Heart right ventricle (tissue), 16 donors: ENCODE results near the gene SLC6A9. TPM values are rescaled to one million over a fixed set of nuclear protein-coding genes. Genes with fewer than 3 reads are reported as not detected.

Experiments used
- ATAC-seq, 8 donors: fragments of 200-7000 bp; cut with Tn5 transposase; one replicate each; pipeline ENCODE4 v1.9.1; 2020; ENCODE audit warnings: mild to moderate bottlenecking in 8 of 8, moderate library complexity in 8 of 8, moderate number of reproducible peaks in 1 of 8
- DNase-seq, 2 donors: peaks; one replicate each; pipeline ENCODE4 v3.0.0-alpha.2; 2020
- H3K27ac ChIP-seq, 10 donors: fragments of 200-600 bp; sonication (generic) in 2 of 10; one replicate each; pipeline versions ENCODE4 v1.5.0 to v1.8.0; 2020 to 2022; ENCODE audit warnings: mild to moderate bottlenecking in 3 of 10
- H3K27me3 ChIP-seq, 7 donors: fragments of 200-600 bp; one replicate each; pipeline ENCODE4 v1.8.0; 2021 to 2022; ENCODE audit warnings: mild to moderate bottlenecking in 2 of 7
- H3K36me3 ChIP-seq, 9 donors: fragments of 200-600 bp; sonication (generic) in 1 of 9; one replicate each; pipeline versions ENCODE4 v1.5.0 to v1.8.0; 2020 to 2022; ENCODE audit warnings: mild to moderate bottlenecking in 2 of 9
- H3K4me1 ChIP-seq, 9 donors: fragments of 200-600 bp; sonication (generic) in 1 of 9; one replicate each; pipeline versions ENCODE4 v1.5.0 to v1.8.0; 2020 to 2022; ENCODE audit warnings: mild to moderate bottlenecking in 4 of 9
- H3K4me3 ChIP-seq, 10 donors: fragments of 200-600 bp; sonication (generic) in 2 of 10; one replicate each; pipeline versions ENCODE4 v1.5.0 to v1.8.0; 2020 to 2022; ENCODE audit warnings: mild to moderate bottlenecking in 7 of 10, moderate library complexity in 2 of 10
- H3K9me3 ChIP-seq, 11 donors: fragments of 200-600 bp in 10 of 11; sonication (generic) in 2 of 11; one replicate each; pipeline versions ENCODE4 v1.5.0 to v1.8.0; 2013 to 2022; ENCODE audit warnings: mild to moderate bottlenecking in 2 of 11, control low read depth in 1 of 11, moderate library complexity in 1 of 11
- WGBS, 2 donors: extraction: QIAGEN DNeasy Blood & Tissue Kit; methylation state at CpG; one replicate each; pipeline ENCODE4 v1.1.7; 2013; ENCODE audit warnings: inconsistent platforms in 1 of 2; 5-methylcytosine and 5-hydroxymethylcytosine counted together
- intact Hi-C, 10 donors: fragments of 100-400 bp; cut with DNase I; formaldehyde crosslinking; loops; one replicate each; pipeline versions ENCODE4 v1.11.1 to v1.14.2; 2022
- polyA plus RNA-seq, 2 donors: library from polyadenylated mRNA; stranded (reverse); fragments of 200-250 nt; gene quantifications; one replicate each; pipeline ENCODE4 v1.2.3, GENCODE V29; 2013
- total RNA-seq, 10 donors: library from RNA; stranded (reverse); fragmentation: NEBNext Ultra II Directional in 3 of 10; extraction: Animal tissue kit (Norgen Biotek cat#: 25700) in 3 of 10; gene quantifications; one replicate each; pipeline versions ENCODE4 v1.2.1 to v1.2.4, GENCODE V29; 2021 to 2023
- TF ChIP-seq, protein P1 (sequence below), 9 donors: fragments of 200-600 bp; sonication (generic) in 2 of 9; IDR thresholded peaks; one replicate each; pipeline versions ENCODE4 v1.5.0 to v1.8.0; 2021 to 2022; ENCODE audit warnings: antibody characterized with exemption in 9 of 9, mild to moderate bottlenecking in 5 of 9, moderate library complexity in 1 of 9
- donor health status: Arrhythmogenic right ventricular cardiomyopathy.
- donor health status: ischemic (EF 13 %, LVEDD 7.1; RV severe dilation, severe dysfunction).
- donor health status: healthy with polysubstance abuse.
- donor health status: DM: no; HTN: yes; CAD: no.
- donor health status: DM: no; HTN: no; CAD: no.
- donor health status: ischemic (EF 25% LVEDD 6.9; RV normal size, moderate dysfunction).
- donor health status: ischemic (EF 25% LVEDD 5.7; RV mildly dilated, moderate dysfunction).
- donor health status: healthy.
- donor health status: DM: yes; HTN: yes; CAD: no.
- donor health status: Ischemic cardiomyopathy.
- donor health status: ischemic (EF 35%, LVEDD 5.7; RV mildly dilated, moderate dysfunction).
- donor health status: nonischemic (EF 11% LVEDD 7.7; RV severe dilation, severe dysfunction).
- donor health status: DM: yes; HTN: yes; CAD: no.
- donor health status: PGD.
- donor health status: ischemic (EF 29% LVEDD 5.4; RV normal size, mild dysfunction).
- donor health status: nonischemic (EF 23%, LVEDD 6.1; RV moderate dilation, normal function).

The SLC6A9 gene
- total and polyA plus RNA-seq, 12 donors = 0.32 to 1.7 (median 0.96) TPM

GRCh38 chr1:44059212-44059611 lies 27.9 kb upstream of the SLC6A9 start:
- TF ChIP-seq, protein P1, sequence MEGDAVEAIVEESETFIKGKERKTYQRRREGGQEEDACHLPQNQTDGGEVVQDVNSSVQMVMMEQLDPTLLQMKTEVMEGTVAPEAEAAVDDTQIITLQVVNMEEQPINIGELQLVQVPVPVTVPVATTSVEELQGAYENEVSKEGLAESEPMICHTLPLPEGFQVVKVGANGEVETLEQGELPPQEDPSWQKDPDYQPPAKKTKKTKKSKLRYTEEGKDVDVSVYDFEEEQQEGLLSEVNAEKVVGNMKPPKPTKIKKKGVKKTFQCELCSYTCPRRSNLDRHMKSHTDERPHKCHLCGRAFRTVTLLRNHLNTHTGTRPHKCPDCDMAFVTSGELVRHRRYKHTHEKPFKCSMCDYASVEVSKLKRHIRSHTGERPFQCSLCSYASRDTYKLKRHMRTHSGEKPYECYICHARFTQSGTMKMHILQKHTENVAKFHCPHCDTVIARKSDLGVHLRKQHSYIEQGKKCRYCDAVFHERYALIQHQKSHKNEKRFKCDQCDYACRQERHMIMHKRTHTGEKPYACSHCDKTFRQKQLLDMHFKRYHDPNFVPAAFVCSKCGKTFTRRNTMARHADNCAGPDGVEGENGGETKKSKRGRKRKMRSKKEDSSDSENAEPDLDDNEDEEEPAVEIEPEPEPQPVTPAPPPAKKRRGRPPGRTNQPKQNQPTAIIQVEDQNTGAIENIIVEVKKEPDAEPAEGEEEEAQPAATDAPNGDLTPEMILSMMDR (IDR thresholded peaks at IDR 0.05) = no peak
- Histone ChIP-seq H3K4me1 (peaks cover 0 to 9% (median 0%) of the 10 kb centered on the region in 9 donors), H3K9me3 (no peaks in the 10 kb centered on the region), H3K4me3 (no peak overlapping the region), H3K27ac (no peak overlapping the region), H3K36me3 (no peaks in the 10 kb centered on the region), H3K27me3 (no peaks in the 10 kb centered on the region)
- intact Hi-C loops = no loop called here
- WGBS, 2 donors = 96 to 100% methylated on average over 1 of the region's 1 CpG
- ATAC-seq (no peak), DNase-seq (no peak)

DNA sequence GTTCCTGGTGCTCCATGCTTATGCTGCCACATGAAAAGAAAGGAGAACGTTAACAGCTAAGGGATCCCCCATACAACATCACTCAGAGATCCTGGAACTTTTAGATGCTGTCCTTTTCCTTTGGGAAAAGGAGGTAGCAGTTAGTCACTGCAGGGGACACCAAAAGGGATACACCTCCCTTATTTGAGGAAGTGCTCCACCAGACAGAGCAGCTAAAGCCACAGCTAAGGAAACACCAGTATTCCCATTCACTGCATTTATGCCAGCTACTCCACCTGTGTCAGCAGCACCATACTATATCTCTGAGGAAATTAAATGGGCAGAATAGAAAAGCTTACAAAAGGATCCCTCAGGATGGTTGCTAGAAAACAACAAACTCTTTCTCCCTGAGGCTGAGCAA lies 26.0 kb upstream of the SLC6A9 start:
- TF ChIP-seq, protein P1 (IDR thresholded peaks at IDR 0.05) = no peak
- ATAC-seq (no peak), DNase-seq (no peak)
- WGBS, 2 donors = 67 to 74% methylated on average over 1 of the region's 1 CpG
- H3K9me3 ChIP-seq = no peaks in the 10 kb centered on the region
- H3K4me3 ChIP-seq = no peak overlapping the region
- H3K36me3 ChIP-seq = no peaks in the 10 kb centered on the region
- no peak overlapping the region for H3K27ac ChIP-seq
- intact Hi-C loops = no loop called here
- H3K27me3 ChIP-seq = no peaks in the 10 kb centered on the region
- H3K4me1 ChIP-seq = peaks cover 0 to 10% (median 0%) of the 10 kb centered on the region in 9 donors

GRCh38 chr1:44053394-44053793 lies 22.1 kb upstream of the SLC6A9 start:
- no peak for DNase-seq
- Histone ChIP-seq H3K27ac (no peak overlapping the region), H3K9me3 (no peaks in the 10 kb centered on the region), H3K27me3 (no peaks in the 10 kb centered on the region), H3K4me1 (peaks cover 0 to 20% (median 0%) of the 10 kb centered on the region in 9 donors), H3K4me3 (no peak overlapping the region), H3K36me3 (no peaks in the 10 kb centered on the region)
- WGBS, 2 donors = 63 to 66% methylated on average over 2 of the region's 2 CpGs
- intact Hi-C loops = loop anchor here in 1 of 10 donors (5.0 kb wide), 1 partner anchor 526 kb away; no protein-coding TSS in a partner anchor
- peak in 3 of 8 donors; percentile 25 to 63 (median 43) for ATAC-seq
- TF ChIP-seq, protein P1 (IDR thresholded peaks at IDR 0.05) = no peak

DNA sequence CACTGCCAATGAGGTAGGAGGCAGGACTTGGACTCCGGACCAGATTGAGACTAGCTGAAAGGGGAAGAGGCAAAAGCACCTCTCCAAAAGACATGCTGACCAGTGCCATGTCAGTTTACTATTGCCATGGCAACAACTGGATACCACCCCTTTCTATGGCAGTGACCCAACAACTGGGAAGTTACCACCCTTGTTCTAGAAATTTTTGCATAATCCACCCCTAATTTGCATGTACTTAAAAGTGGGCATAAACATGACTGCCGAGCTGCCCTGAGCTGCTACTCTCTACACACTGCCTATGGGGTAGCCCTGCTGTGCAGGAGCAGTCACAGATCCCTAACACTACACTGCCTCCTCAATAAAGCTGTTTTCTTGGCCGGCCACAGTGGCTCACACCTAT lies 19.0 kb upstream of the SLC6A9 start:
- no peak for DNase-seq
- no peak for ATAC-seq
- WGBS, 2 donors = 58 to 65% methylated on average over 3 of the region's 3 CpGs
- H3K4me3 ChIP-seq = no peak overlapping the region
- H3K36me3 ChIP-seq = no peaks in the 10 kb centered on the region
- no peaks in the 10 kb centered on the region for H3K27me3 ChIP-seq
- no peaks in the 10 kb centered on the region for H3K9me3 ChIP-seq
- peak overlapping the region in 1 of 10 donors; percentile 8 for H3K27ac ChIP-seq
- TF ChIP-seq, protein P1 (IDR thresholded peaks at IDR 0.05) = no peak
- intact Hi-C loops = loop anchor here in 1 of 10 donors (5.0 kb wide), 1 partner anchor 523 kb away; no protein-coding TSS in a partner anchor
- peaks cover 0 to 32% (median 0%) of the 10 kb centered on the region in 9 donors for H3K4me1 ChIP-seq
